ENCODE results near the gene ADAMTS14.
"Not testable (repeated sequence)": the region's sequence is repeated elsewhere in the genome, so short reads cannot be mapped to it uniquely, and the experiment has no call there.

Gene ADAMTS14

GRCh38 chr10:70656489-70656888 lies 15.8 kb upstream of the ADAMTS14 start:
- Histone ChIP-seq H3K36me3 (ENCODE audit: control insufficient read depth in 5 of 5, insufficient read depth in 5 of 5, low read length in 5 of 5) (no peaks in the 10 kb centered on the region), H3K4me3 (ENCODE audit: low read depth in 1 of 5, low read length in 5 of 5) (no peak overlapping the region), H3K9ac (ENCODE audit: low read length in 5 of 5) (no peak overlapping the region), H3K27ac (ENCODE audit: low read depth, low read length) (no peak overlapping the region), H3K27me3 (ENCODE audit: control insufficient read depth in 5 of 5, insufficient read depth in 4 of 5, low read length in 5 of 5) (peaks cover 0 to under 1% (median 0%) of the 10 kb centered on the region in 5 donors), H3K9me3 (ENCODE audit: control insufficient read depth in 5 of 5, low read length in 5 of 5) (peaks cover 0 to 7% (median 6%) of the 10 kb centered on the region in 5 donors), H3K4me1 (ENCODE audit: control insufficient read depth in 5 of 5, insufficient read depth in 5 of 5, low read length in 5 of 5) (peaks cover 4 to 11% (median 8%) of the 10 kb centered on the region in 5 donors)

GRCh38 chr10:70657041-70657440 lies 15.3 kb upstream of the ADAMTS14 start:
- no peak overlapping the region for H3K27ac ChIP-seq (ENCODE audit: low read depth, low read length)
- peaks cover 4 to 11% (median 8%) of the 10 kb centered on the region in 5 donors for H3K4me1 ChIP-seq (ENCODE audit: control insufficient read depth in 5 of 5, insufficient read depth in 5 of 5, low read length in 5 of 5)
- no peak overlapping the region for H3K4me3 ChIP-seq (ENCODE audit: low read depth in 1 of 5, low read length in 5 of 5)
- no peaks in the 10 kb centered on the region for H3K36me3 ChIP-seq (ENCODE audit: control insufficient read depth in 5 of 5, insufficient read depth in 5 of 5, low read length in 5 of 5)
- H3K9ac ChIP-seq (ENCODE audit: low read length in 5 of 5): no peak overlapping the region
- H3K9me3 ChIP-seq (ENCODE audit: control insufficient read depth in 5 of 5, low read length in 5 of 5): peaks cover 0 to 7% (median 6%) of the 10 kb centered on the region in 5 donors
- H3K27me3 ChIP-seq (ENCODE audit: control insufficient read depth in 5 of 5, insufficient read depth in 4 of 5, low read length in 5 of 5): peaks cover 0 to 6% (median 0%) of the 10 kb centered on the region in 5 donors

GRCh38 chr10:70658582-70659136 lies 13.6 kb upstream of the ADAMTS14 start:
- no peak overlapping the region for H3K9ac ChIP-seq (ENCODE audit: low read length in 5 of 5)
- peaks cover 0 to 1% (median 1%) of the 10 kb centered on the region in 5 donors for H3K4me1 ChIP-seq (ENCODE audit: control insufficient read depth in 5 of 5, insufficient read depth in 5 of 5, low read length in 5 of 5)
- H3K27me3 ChIP-seq (ENCODE audit: control insufficient read depth in 5 of 5, insufficient read depth in 4 of 5, low read length in 5 of 5): peaks cover 0 to 7% (median 0%) of the 10 kb centered on the region in 5 donors
- no peak overlapping the region for H3K27ac ChIP-seq (ENCODE audit: low read depth, low read length)
- H3K4me3 ChIP-seq (ENCODE audit: low read depth in 1 of 5, low read length in 5 of 5): no peak overlapping the region
- peaks cover 0 to 7% (median 6%) of the 10 kb centered on the region in 5 donors for H3K9me3 ChIP-seq (ENCODE audit: control insufficient read depth in 5 of 5, low read length in 5 of 5)
- no peaks in the 10 kb centered on the region for H3K36me3 ChIP-seq (ENCODE audit: control insufficient read depth in 5 of 5, insufficient read depth in 5 of 5, low read length in 5 of 5)

GRCh38 chr10:70659306-70659705 lies 13.0 kb upstream of the ADAMTS14 start:
- H3K4me1 ChIP-seq (ENCODE audit: control insufficient read depth in 5 of 5, insufficient read depth in 5 of 5, low read length in 5 of 5): no peaks in the 10 kb centered on the region
- H3K27me3 ChIP-seq (ENCODE audit: control insufficient read depth in 5 of 5, insufficient read depth in 4 of 5, low read length in 5 of 5): peaks cover 0 to 7% (median 0%) of the 10 kb centered on the region in 5 donors

GRCh38 chr10:70660722-70661121 lies 11.6 kb upstream of the ADAMTS14 start:
- Histone ChIP-seq H3K4me3 (ENCODE audit: low read depth in 1 of 5, low read length in 5 of 5) (no peak overlapping the region), H3K27me3 (ENCODE audit: control insufficient read depth in 5 of 5, insufficient read depth in 4 of 5, low read length in 5 of 5) (peaks cover 0 to 10% (median 0%) of the 10 kb centered on the region in 5 donors), H3K4me1 (ENCODE audit: control insufficient read depth in 5 of 5, insufficient read depth in 5 of 5, low read length in 5 of 5) (peaks cover 0 to 6% (median 0%) of the 10 kb centered on the region in 5 donors), H3K9ac (ENCODE audit: low read length in 5 of 5) (no peak overlapping the region), H3K9me3 (ENCODE audit: control insufficient read depth in 5 of 5, low read length in 5 of 5) (peaks cover 0 to 7% (median 6%) of the 10 kb centered on the region in 5 donors), H3K36me3 (ENCODE audit: control insufficient read depth in 5 of 5, insufficient read depth in 5 of 5, low read length in 5 of 5) (no peaks in the 10 kb centered on the region), H3K27ac (ENCODE audit: low read depth, low read length) (no peak overlapping the region)

More at GRCh38 chr10:70659306-70659705, 13.0 kb upstream of the ADAMTS14 start:
- Histone ChIP-seq H3K27ac (ENCODE audit: low read depth, low read length) (no peak overlapping the region), H3K9ac (ENCODE audit: low read length in 5 of 5) (no peak overlapping the region), H3K36me3 (ENCODE audit: control insufficient read depth in 5 of 5, insufficient read depth in 5 of 5, low read length in 5 of 5) (no peaks in the 10 kb centered on the region), H3K4me3 (ENCODE audit: low read depth in 1 of 5, low read length in 5 of 5) (no peak overlapping the region), H3K9me3 (ENCODE audit: control insufficient read depth in 5 of 5, low read length in 5 of 5) (peaks cover 0 to 7% (median 6%) of the 10 kb centered on the region in 5 donors)

- Histone ChIP-seq H3K9ac (ENCODE audit: low read length in 5 of 5) (no peak overlapping the region), H3K9me3 (ENCODE audit: control insufficient read depth in 5 of 5, low read length in 5 of 5) (peaks cover 0 to 7% (median 6%) of the 10 kb centered on the region in 5 donors), H3K27ac (ENCODE audit: low read depth, low read length) (no peak overlapping the region), H3K4me3 (ENCODE audit: low read depth in 1 of 5, low read length in 5 of 5) (no peak overlapping the region), H3K27me3 (ENCODE audit: control insufficient read depth in 5 of 5, insufficient read depth in 4 of 5, low read length in 5 of 5) (peaks cover 0 to 10% (median 0%) of the 10 kb centered on the region in 5 donors), H3K4me1 (ENCODE audit: control insufficient read depth in 5 of 5, insufficient read depth in 5 of 5, low read length in 5 of 5) (peaks cover 0 to 6% (median 0%) of the 10 kb centered on the region in 5 donors), H3K36me3 (ENCODE audit: control insufficient read depth in 5 of 5, insufficient read depth in 5 of 5, low read length in 5 of 5) (no peaks in the 10 kb centered on the region)
These were observed 10.5 kb upstream of the ADAMTS14 start for GRCh38 chr10:70661623-70662361.

GRCh38 chr10:70662362-70663220 lies 9.7 kb upstream of the ADAMTS14 start:
- Histone ChIP-seq H3K27ac (ENCODE audit: low read depth, low read length) (no peak overlapping the region), H3K4me3 (ENCODE audit: low read depth in 1 of 5, low read length in 5 of 5) (no peak overlapping the region), H3K9me3 (ENCODE audit: control insufficient read depth in 5 of 5, low read length in 5 of 5) (peaks cover 0 to 7% (median 6%) of the 10 kb centered on the region in 5 donors), H3K27me3 (ENCODE audit: control insufficient read depth in 5 of 5, insufficient read depth in 4 of 5, low read length in 5 of 5) (peaks cover 0 to 10% (median 0%) of the 10 kb centered on the region in 5 donors), H3K36me3 (ENCODE audit: control insufficient read depth in 5 of 5, insufficient read depth in 5 of 5, low read length in 5 of 5) (no peaks in the 10 kb centered on the region), H3K4me1 (ENCODE audit: control insufficient read depth in 5 of 5, insufficient read depth in 5 of 5, low read length in 5 of 5) (peaks cover 0 to 6% (median 0%) of the 10 kb centered on the region in 5 donors), H3K9ac (ENCODE audit: low read length in 5 of 5) (no peak overlapping the region)

- H3K4me1 ChIP-seq (ENCODE audit: control insufficient read depth in 5 of 5, insufficient read depth in 5 of 5, low read length in 5 of 5); H3K9me3 ChIP-seq (ENCODE audit: control insufficient read depth in 5 of 5, low read length in 5 of 5); H3K27me3 ChIP-seq (ENCODE audit: control insufficient read depth in 5 of 5, insufficient read depth in 4 of 5, low read length in 5 of 5); H3K9ac ChIP-seq (ENCODE audit: low read length in 5 of 5); H3K27ac ChIP-seq (ENCODE audit: low read depth, low read length); H3K4me3 ChIP-seq (ENCODE audit: low read depth in 1 of 5, low read length in 5 of 5); H3K36me3 ChIP-seq (ENCODE audit: control insufficient read depth in 5 of 5, insufficient read depth in 5 of 5, low read length in 5 of 5): not testable (repeated sequence)
These were observed 8.6 kb upstream of the ADAMTS14 start for GRCh38 chr10:70663458-70664409.

- H3K27ac ChIP-seq (ENCODE audit: low read depth, low read length): no peak overlapping the region
- no peak overlapping the region for H3K9ac ChIP-seq (ENCODE audit: low read length in 5 of 5)
- no peaks in the 10 kb centered on the region for H3K36me3 ChIP-seq (ENCODE audit: control insufficient read depth in 5 of 5, insufficient read depth in 5 of 5, low read length in 5 of 5)
- H3K9me3 ChIP-seq (ENCODE audit: control insufficient read depth in 5 of 5, low read length in 5 of 5): no peaks in the 10 kb centered on the region
- peaks cover 0 to 10% (median 0%) of the 10 kb centered on the region in 5 donors for H3K27me3 ChIP-seq (ENCODE audit: control insufficient read depth in 5 of 5, insufficient read depth in 4 of 5, low read length in 5 of 5)
- peaks cover 0 to 6% (median 0%) of the 10 kb centered on the region in 5 donors for H3K4me1 ChIP-seq (ENCODE audit: control insufficient read depth in 5 of 5, insufficient read depth in 5 of 5, low read length in 5 of 5)
- no peak overlapping the region for H3K4me3 ChIP-seq (ENCODE audit: low read depth in 1 of 5, low read length in 5 of 5)
These were observed 7.6 kb upstream of the ADAMTS14 start for GRCh38 chr10:70664702-70665195.

Data from subcutaneous abdominal adipose tissue (tissue), 5 donors.